DMS153 (cell line): ENCODE results near the gene KLHDC4.

Experiments used
- DNase-seq: peaks from one replicate; lab custom pipeline; 2025; lab: John Stamatoyannopoulos, UW

Gene KLHDC4

GRCh38 chr16:87698676-87699199 lies 67.0 kb downstream of the KLHDC4 start:
- no peak for DNase-seq

DNA sequence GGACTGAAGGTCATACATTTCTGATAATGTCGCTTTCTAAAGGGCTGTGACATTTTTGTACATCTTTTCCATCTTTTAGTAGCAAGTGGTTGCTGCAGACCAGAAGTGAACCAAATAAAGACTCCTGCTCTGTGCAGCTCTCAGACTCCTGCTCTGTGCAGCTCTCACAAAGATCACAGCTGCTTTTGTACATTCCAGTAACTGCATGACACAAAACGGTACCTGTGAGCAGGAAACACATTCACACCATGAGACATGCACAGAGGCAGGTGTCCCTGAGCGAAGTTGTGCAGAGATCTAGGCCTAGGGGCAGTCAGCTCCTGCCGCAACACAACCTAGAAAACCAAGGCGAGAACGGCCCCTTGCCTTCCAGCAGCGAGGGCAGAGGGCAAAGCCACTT lies 67.5 kb downstream of the KLHDC4 start:
- no peak for DNase-seq

GRCh38 chr16:87697792-87698191 lies 68.0 kb downstream of the KLHDC4 start:
- DNase-seq: no peak

DNA sequence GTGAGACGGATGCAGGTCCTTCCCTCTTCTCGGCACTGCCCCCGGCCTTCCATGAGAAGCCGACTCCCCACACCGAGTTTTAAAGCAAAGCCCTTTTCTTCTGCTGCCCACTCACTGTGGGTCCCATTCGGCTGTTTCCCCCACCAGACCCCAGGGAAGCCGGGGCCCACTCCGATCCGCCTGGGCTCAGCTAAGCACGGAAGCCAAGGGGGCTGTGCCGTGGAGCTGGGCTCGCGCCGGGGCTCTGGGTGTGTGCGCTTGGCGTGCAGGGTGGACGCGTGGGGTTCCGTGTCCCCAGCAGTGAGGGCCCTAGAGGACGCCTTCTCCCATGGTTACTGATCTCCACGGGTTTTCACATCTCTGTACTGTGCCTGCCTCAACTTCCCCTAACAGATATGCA lies 68.5 kb downstream of the KLHDC4 start:
- no peak for DNase-seq

- no peak for DNase-seq
Measured at GRCh38 chr16:87696726-87697125, 69.1 kb downstream of the KLHDC4 start.

DNA sequence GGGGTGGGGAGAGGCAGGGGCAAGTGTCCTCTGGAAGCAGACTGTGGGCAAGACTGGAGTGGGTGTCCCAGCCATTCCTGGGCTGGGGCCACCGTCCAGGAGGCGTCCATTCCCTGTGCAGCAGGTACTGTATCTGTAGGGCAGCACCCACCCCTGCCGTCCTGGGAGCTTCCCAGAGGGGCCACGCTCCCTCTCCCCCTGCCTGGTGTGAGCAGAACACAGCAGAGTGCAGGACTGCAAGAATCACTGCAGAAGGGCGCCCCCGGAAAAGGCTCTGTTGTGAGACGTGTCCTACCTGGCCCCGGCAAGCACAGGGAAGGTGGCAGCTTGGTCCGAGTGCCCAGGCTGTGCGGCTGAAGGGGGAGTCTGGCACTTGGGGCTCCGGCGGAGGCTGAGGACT lies 70.3 kb downstream of the KLHDC4 start:
- no peak for DNase-seq

- no peak for DNase-seq
Measured at GRCh38 chr16:87694441-87695125, 71.2 kb downstream of the KLHDC4 start.

GRCh38 chr16:87693827-87694226 lies 72.0 kb downstream of the KLHDC4 start:
- DNase-seq: no peak

- no peak for DNase-seq
Measured at GRCh38 chr16:87692756-87693155, 73.0 kb downstream of the KLHDC4 start.

GRCh38 chr16:87692176-87692575 lies 73.6 kb downstream of the KLHDC4 start:
- no peak for DNase-seq

GRCh38 chr16:87691686-87692079 lies 74.1 kb downstream of the KLHDC4 start:
- no peak for DNase-seq

GRCh38 chr16:87690911-87691685 lies 74.7 kb downstream of the KLHDC4 start:
- DNase-seq: no peak

GRCh38 chr16:87689956-87690465 lies 75.8 kb downstream of the KLHDC4 start:
- DNase-seq: no peak

- DNase-seq: no peak
Measured at GRCh38 chr16:87688876-87689815, 76.6 kb downstream of the KLHDC4 start.

GRCh38 chr16:87687998-87688529 lies 77.7 kb downstream of the KLHDC4 start:
- no peak for DNase-seq

GRCh38 chr16:87687126-87687910 lies 78.5 kb downstream of the KLHDC4 start:
- DNase-seq: no peak

GRCh38 chr16:87686697-87687096 lies 79.1 kb downstream of the KLHDC4 start:
- no peak for DNase-seq

DNA sequence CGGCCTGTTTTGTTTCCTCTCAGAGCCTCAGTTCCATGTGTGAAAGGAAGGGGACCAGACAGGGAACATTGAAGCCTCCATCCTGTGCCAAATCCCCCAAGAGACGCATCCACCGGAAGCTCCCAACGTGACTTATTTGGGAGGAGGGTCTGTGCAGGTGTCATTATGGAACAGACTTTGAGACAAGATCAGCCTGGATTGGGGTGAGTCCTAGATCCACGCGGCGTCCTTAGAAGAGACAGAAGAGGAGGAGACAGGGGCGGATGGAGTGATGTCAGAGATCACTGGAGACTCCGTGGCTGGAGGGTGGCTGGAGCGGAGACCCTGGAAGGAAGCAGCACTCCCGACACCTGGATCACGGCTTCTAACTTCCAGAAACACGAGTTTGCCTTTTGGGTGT lies 80.0 kb downstream of the KLHDC4 start:
- DNase-seq: no peak

- no peak for DNase-seq
Measured at GRCh38 chr16:87685405-87685755, 80.4 kb downstream of the KLHDC4 start.

DNA sequence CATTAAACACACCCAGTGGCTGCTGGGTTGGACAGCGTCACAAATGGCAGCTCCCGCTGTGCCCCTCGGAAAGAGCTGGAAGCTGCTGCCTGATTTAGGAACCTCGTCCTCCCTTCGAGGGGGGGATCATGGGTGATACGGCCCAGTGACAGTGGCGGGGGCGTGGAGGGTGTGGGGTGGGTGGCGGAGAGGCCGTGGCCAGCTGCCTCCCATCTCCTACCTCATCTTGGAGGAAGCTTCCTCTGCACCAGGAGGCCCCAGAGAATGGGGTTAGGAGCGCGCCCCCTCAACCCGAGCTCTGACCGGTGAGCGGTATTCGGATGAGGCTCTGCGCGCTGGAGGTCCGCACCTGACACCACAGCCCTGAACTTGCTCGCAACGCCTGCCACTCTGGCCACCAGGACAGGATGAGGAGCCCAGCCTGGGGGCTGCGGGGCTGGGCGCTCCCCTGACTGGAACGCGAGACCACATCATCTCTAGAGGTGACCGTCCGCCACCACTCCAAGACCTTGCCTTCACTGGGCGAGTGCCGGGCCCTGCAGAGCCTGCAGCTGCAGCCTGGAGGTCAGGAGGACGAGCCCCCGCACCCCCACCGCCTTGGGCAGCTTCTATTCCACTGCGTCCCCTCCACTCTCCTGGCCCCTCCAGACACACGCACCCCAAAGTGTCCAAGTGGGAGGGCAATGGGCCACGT lies 80.9 kb downstream of the KLHDC4 start:
- no peak for DNase-seq
